ENCODE results near the gene CD164. TPM values are rescaled to one million over a fixed set of nuclear protein-coding genes. Genes with fewer than 3 reads are reported as not detected.

Gene CD164
- total RNA-seq (238 TPM), polyA plus RNA-seq (ENCODE audit: insufficient read depth in 1 of 8, insufficient read length in 8 of 8, low replicate concordance in 1 of 8) (100 to 1,000 TPM; 165 to 327 (median 247) TPM)
- long read RNA-seq, donor 1, full-length matches to known transcripts, result 43 of 43 reads
- long read RNA-seq, donor 1, partial matches to known transcripts, result 0 of 43 reads
- long read RNA-seq, donor 1, other reads (novel, unspliced or antisense), result 0 of 43 reads
- long read RNA-seq, donor 2, full-length matches to known transcripts, result 14 of 14 reads
- long read RNA-seq, donor 2, partial matches to known transcripts, result 0 of 14 reads
- long read RNA-seq, donor 2, other reads (novel, unspliced or antisense), result 0 of 14 reads
- long read RNA-seq, donor 3, full-length matches to known transcripts, result 83 of 114 reads
- long read RNA-seq, donor 3, partial matches to known transcripts, result 31 of 114 reads
- long read RNA-seq, donor 3, other reads (novel, unspliced or antisense), result 0 of 114 reads
- long read RNA-seq, donor 4, transcript CD164-202 (6 exons, 3,365 nt), result major isoform, 44 of 68 reads
- long read RNA-seq, donor 4, transcript CD164-209 (4 exons, 590 nt), result minor isoform, 13 of 68 reads
- long read RNA-seq, donor 4, transcript CD164-203 (5 exons, 2,936 nt), result minor isoform, 10 of 68 reads
- long read RNA-seq, donor 4, partial matches to known transcripts, result 0 of 68 reads
- long read RNA-seq, donor 4, other reads (novel, unspliced or antisense), result 0 of 68 reads
- long read RNA-seq, donor 5, full-length matches to known transcripts, result 250 of 255 reads
- long read RNA-seq, donor 5, partial matches to known transcripts, result 5 of 255 reads
- long read RNA-seq, donor 5, other reads (novel, unspliced or antisense), result 0 of 255 reads
- long read RNA-seq, donor 6, transcript CD164-206 (5 exons, 2,845 nt), result minor isoform, 5 of 122 reads
- long read RNA-seq, donor 6, transcript CD164-203 (5 exons, 2,936 nt), result minor isoform, 11 of 122 reads
- long read RNA-seq, donor 6, transcript CD164-209 (4 exons, 590 nt), result minor isoform, 5 of 122 reads
- long read RNA-seq, donor 6, transcript CD164-202 (6 exons, 3,365 nt), result major isoform, 99 of 122 reads
- long read RNA-seq, donor 6, partial matches to known transcripts, result 0 of 122 reads
- long read RNA-seq, donor 6, other reads (novel, unspliced or antisense), result 0 of 122 reads
- long read RNA-seq, donor 7, full-length matches to known transcripts, result 145 of 151 reads
- long read RNA-seq, donor 7, partial matches to known transcripts, result 6 of 151 reads
- long read RNA-seq, donor 7, other reads (novel, unspliced or antisense), result 0 of 151 reads
- long read RNA-seq, donor 8, transcript CD164-202 (6 exons, 3,365 nt), result major isoform, 93 of 112 reads
- long read RNA-seq, donor 8, transcript CD164-209 (4 exons, 590 nt), result minor isoform, 5 of 112 reads
- long read RNA-seq, donor 8, transcript CD164-203 (5 exons, 2,936 nt), result minor isoform, 11 of 112 reads
- long read RNA-seq, donor 8, partial matches to known transcripts, result 0 of 112 reads
- long read RNA-seq, donor 8, other reads (novel, unspliced or antisense), result 0 of 112 reads
- long read RNA-seq, donor 9, full-length matches to known transcripts, result 83 of 83 reads
- long read RNA-seq, donor 9, partial matches to known transcripts, result 0 of 83 reads
- long read RNA-seq, donor 9, other reads (novel, unspliced or antisense), result 0 of 83 reads
- long read RNA-seq, donor 10, full-length matches to known transcripts, result 158 of 158 reads
- long read RNA-seq, donor 10, partial matches to known transcripts, result 0 of 158 reads
- long read RNA-seq, donor 10, other reads (novel, unspliced or antisense), result 0 of 158 reads
- long read RNA-seq, donor 11, full-length matches to known transcripts, result 125 of 125 reads
- long read RNA-seq, donor 11, partial matches to known transcripts, result 0 of 125 reads
- long read RNA-seq, donor 11, other reads (novel, unspliced or antisense), result 0 of 125 reads

DNA sequence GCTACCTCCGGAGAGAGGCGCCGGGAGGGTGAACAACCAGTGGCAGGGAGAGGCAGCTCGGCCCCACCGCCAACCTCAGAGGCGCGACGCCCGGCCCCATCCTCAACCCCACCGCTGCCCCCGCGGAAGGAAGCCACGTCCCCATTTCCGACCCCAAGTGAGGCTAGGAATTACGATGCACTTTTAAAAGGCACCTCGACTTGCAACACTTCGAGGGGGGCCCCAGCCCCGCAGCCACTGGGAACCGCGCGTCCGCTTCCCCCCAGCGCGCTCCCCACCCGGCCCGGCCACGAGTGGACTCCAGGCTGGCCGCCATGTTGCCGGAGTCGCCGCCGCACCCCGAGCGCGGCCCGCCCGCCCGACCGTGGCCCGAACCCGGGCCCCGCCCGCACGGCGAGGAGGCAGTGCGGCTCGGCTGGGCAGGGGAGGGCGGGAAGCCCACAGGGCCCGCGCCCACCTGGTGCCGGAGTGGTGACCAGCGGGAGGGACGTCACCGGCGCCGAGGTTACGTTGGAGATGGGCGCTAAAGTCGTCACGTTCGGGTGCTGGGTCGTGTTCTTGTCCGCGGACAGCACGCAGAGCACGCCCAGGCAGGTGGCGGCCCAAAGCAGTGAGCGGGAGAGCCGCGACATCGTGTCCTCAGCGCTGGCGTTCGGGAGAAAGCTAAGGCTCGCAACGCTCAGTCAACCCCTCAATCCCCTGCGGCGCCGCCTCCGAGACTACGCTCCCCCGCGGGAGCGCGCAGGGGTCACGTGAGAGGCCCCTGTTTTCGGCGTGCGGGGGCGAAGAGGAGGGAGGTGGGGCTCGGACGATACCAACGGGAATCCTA lies at the start of gene CD164:
Gene CD164 (minus strand): TSS at position 721 of the 829 bp plus-strand sequence. CDS start 89 bp downstream, at position 632.
- no peaks in the 10 kb centered on the region for H3K9me3 ChIP-seq (replicated peaks; ENCODE audit: control insufficient read depth, low read depth, low read length)
- under 1% methylated on average over 93 of the region's 93 CpGs for WGBS (ENCODE audit: insufficient coverage)
- peaks cover 9% of the 10 kb centered on the region for H3K36me3 ChIP-seq (ENCODE audit: control insufficient read depth, insufficient read depth, low read length)
- peaks cover 9% of the 10 kb centered on the region for H3K4me1 ChIP-seq (ENCODE audit: control insufficient read depth, insufficient read depth, low read length)
- H3K4me3 ChIP-seq (ENCODE audit: low read length), result peak within 1 kb of the TSS; percentile 92
- DNase-seq, result peak; percentile 98
- H3K27me3 ChIP-seq (ENCODE audit: control insufficient read depth, insufficient read depth, low read length), result no peaks in the 10 kb centered on the region
- peak within 1 kb of the TSS; percentile 100 for H3K27ac ChIP-seq (ENCODE audit: low read length)

DNA sequence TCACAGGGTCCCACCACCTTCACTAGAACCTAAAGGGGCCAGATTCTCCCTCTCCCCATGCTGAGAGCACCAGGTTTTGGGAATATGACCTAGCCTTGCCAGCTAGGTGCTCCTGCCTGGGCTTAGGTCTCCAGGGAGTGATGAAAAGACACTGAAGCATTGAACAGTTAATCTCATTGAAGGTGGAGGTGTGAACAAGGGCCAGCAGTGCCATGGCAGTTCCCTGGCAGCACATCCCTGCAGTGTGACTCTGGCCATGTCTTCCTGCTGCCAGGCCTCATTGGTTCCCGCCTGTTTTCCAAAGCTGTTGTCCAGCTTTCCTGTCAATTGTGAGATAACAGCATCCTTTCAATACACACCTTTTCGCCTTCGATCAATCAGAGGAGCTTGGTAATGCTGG lies 47.2 kb upstream of the CD164 start:
- peaks cover 6% of the 10 kb centered on the region for H3K4me1 ChIP-seq (ENCODE audit: control insufficient read depth, insufficient read depth, low read length)
- peak overlapping the region; percentile 87 for H3K27ac ChIP-seq (ENCODE audit: low read length)
- DNase-seq, result no peak
- WGBS (ENCODE audit: insufficient coverage), result 95% methylated on average over 3 of the region's 3 CpGs
- H3K4me3 ChIP-seq (ENCODE audit: low read length), result no peak overlapping the region
- H3K36me3 ChIP-seq (ENCODE audit: control insufficient read depth, insufficient read depth, low read length), result no peaks in the 10 kb centered on the region
- H3K9me3 ChIP-seq (replicated peaks; ENCODE audit: control insufficient read depth, low read depth, low read length), result no peaks in the 10 kb centered on the region
- no peaks in the 10 kb centered on the region for H3K27me3 ChIP-seq (ENCODE audit: control insufficient read depth, insufficient read depth, low read length)

DNA sequence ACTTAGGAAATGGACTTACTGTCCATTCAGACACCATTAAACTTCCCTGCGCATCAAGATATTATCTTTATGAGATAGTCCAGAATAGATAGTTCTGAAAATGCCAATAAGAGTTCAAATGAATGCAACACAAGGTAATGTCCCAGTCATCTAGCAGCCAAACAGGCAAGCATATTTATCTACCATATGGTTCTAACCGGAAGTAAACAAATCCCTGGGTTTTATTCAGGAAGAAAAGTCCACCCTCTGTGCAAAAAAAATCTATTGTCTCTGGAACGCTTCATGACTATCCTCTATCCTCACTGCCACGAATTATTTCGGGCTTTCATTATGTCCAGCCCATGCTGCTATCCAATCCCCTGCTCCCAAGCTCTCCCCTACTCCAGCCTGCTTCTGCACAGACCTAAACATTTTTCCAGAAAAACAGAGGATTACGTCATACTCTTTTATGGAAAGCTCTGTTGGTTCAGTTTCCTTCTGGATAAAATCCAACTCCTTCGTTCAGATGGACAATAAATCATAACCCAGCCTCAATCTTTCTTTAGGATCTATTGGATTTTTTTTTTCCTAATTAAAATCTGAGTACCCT lies 46.7 kb upstream of the CD164 start:
- H3K27ac ChIP-seq (ENCODE audit: low read length), result peak overlapping the region; percentile 87
- peak; percentile 96 for DNase-seq
- no peaks in the 10 kb centered on the region for H3K27me3 ChIP-seq (ENCODE audit: control insufficient read depth, insufficient read depth, low read length)
- no peak overlapping the region for H3K4me3 ChIP-seq (ENCODE audit: low read length)
- WGBS (ENCODE audit: insufficient coverage), result 16% methylated on average over 3 of the region's 7 CpGs
- H3K9me3 ChIP-seq (replicated peaks; ENCODE audit: control insufficient read depth, low read depth, low read length), result no peaks in the 10 kb centered on the region
- H3K4me1 ChIP-seq (ENCODE audit: control insufficient read depth, insufficient read depth, low read length), result peaks cover 6% of the 10 kb centered on the region
- H3K36me3 ChIP-seq (ENCODE audit: control insufficient read depth, insufficient read depth, low read length), result no peaks in the 10 kb centered on the region

GRCh38 chr6:109424946-109425345 lies 42.7 kb upstream of the CD164 start:
- H3K27ac ChIP-seq (ENCODE audit: low read length), result no peak overlapping the region
- H3K27me3 ChIP-seq (ENCODE audit: control insufficient read depth, insufficient read depth, low read length), result no peaks in the 10 kb centered on the region
- H3K4me1 ChIP-seq (ENCODE audit: control insufficient read depth, insufficient read depth, low read length), result peaks cover 6% of the 10 kb centered on the region
- DNase-seq, result no peak
- H3K36me3 ChIP-seq (ENCODE audit: control insufficient read depth, insufficient read depth, low read length), result no peaks in the 10 kb centered on the region
- H3K9me3 ChIP-seq (replicated peaks; ENCODE audit: control insufficient read depth, low read depth, low read length), result no peaks in the 10 kb centered on the region
- no CpG with 5 or more reads among the region's 2 CpGs for WGBS (ENCODE audit: insufficient coverage)
- no peak overlapping the region for H3K4me3 ChIP-seq (ENCODE audit: low read length)

DNA sequence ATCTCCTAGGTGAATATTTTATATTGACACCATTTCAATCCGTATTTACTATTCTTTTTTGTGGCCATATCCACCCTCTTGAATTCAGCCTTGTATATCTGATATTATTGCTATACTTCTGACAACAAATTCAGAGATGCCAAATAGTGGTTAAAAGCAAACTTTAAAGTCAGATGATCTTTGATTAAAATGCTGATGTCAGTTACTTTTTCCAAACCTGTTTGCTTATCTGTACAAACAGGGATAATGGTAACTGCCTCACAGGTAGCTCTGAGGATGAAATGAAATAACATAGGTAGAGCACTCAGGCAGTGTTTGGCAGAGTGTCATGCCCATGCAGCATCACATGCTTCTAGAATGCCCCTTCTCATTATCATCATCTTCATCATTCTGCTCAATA lies 38.9 kb upstream of the CD164 start:
- no peak for DNase-seq
- H3K36me3 ChIP-seq (ENCODE audit: control insufficient read depth, insufficient read depth, low read length), result no peaks in the 10 kb centered on the region
- no peaks in the 10 kb centered on the region for H3K27me3 ChIP-seq (ENCODE audit: control insufficient read depth, insufficient read depth, low read length)
- WGBS (ENCODE audit: insufficient coverage), result no CpG with 5 or more reads among the region's 1 CpG
- no peaks in the 10 kb centered on the region for H3K9me3 ChIP-seq (replicated peaks; ENCODE audit: control insufficient read depth, low read depth, low read length)
- no peak overlapping the region for H3K27ac ChIP-seq (ENCODE audit: low read length)
- no peaks in the 10 kb centered on the region for H3K4me1 ChIP-seq (ENCODE audit: control insufficient read depth, insufficient read depth, low read length)
- H3K4me3 ChIP-seq (ENCODE audit: low read length), result no peak overlapping the region

DNA sequence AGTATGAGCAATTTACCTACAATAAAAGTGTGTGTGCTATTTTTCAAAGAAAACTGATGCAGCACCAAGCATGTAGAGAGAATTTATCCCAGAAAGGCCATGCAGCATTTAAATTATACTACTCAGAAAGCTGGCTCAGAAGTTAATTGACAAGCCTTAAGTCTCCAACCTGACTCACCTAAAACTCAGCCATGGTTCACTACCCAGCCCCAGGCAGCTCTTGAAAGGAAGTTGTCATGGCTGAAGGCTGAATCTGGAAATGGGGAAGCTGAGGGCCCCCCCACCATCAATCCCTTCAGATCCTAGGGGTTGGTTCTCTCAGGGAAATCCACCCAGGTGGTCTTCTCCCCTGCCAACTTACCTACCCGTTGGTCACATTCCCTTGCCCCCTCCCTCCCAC lies 38.5 kb upstream of the CD164 start:
- Histone ChIP-seq H3K36me3 (ENCODE audit: control insufficient read depth, insufficient read depth, low read length) (no peaks in the 10 kb centered on the region), H3K4me3 (ENCODE audit: low read length) (no peak overlapping the region), H3K27ac (ENCODE audit: low read length) (no peak overlapping the region), H3K4me1 (ENCODE audit: control insufficient read depth, insufficient read depth, low read length) (no peaks in the 10 kb centered on the region), H3K9me3 (replicated peaks; ENCODE audit: control insufficient read depth, low read depth, low read length) (no peaks in the 10 kb centered on the region), H3K27me3 (ENCODE audit: control insufficient read depth, insufficient read depth, low read length) (no peaks in the 10 kb centered on the region)
- no peak for DNase-seq
- WGBS (ENCODE audit: insufficient coverage), result 40% methylated on average over 1 of the region's 1 CpG

GRCh38 chr6:109417646-109418045 lies 35.4 kb upstream of the CD164 start:
- no peaks in the 10 kb centered on the region for H3K9me3 ChIP-seq (replicated peaks; ENCODE audit: control insufficient read depth, low read depth, low read length)

GRCh38 chr6:109411034-109411433 lies 28.8 kb upstream of the CD164 start:
- DNase-seq, result no peak
- WGBS (ENCODE audit: insufficient coverage), result no CpG with 5 or more reads among the region's 2 CpGs
- no peak overlapping the region for H3K4me3 ChIP-seq (ENCODE audit: low read length)
- no peak overlapping the region for H3K27ac ChIP-seq (ENCODE audit: low read length)
- no peaks in the 10 kb centered on the region for H3K9me3 ChIP-seq (replicated peaks; ENCODE audit: control insufficient read depth, low read depth, low read length)
- H3K4me1 ChIP-seq (ENCODE audit: control insufficient read depth, insufficient read depth, low read length), result no peaks in the 10 kb centered on the region
- no peaks in the 10 kb centered on the region for H3K27me3 ChIP-seq (ENCODE audit: control insufficient read depth, insufficient read depth, low read length)
- H3K36me3 ChIP-seq (ENCODE audit: control insufficient read depth, insufficient read depth, low read length), result no peaks in the 10 kb centered on the region

More at GRCh38 chr6:109417646-109418045, 35.4 kb upstream of the CD164 start:
- Histone ChIP-seq H3K4me3 (ENCODE audit: low read length) (no peak overlapping the region), H3K27ac (ENCODE audit: low read length) (no peak overlapping the region), H3K4me1 (ENCODE audit: control insufficient read depth, insufficient read depth, low read length) (no peaks in the 10 kb centered on the region), H3K36me3 (ENCODE audit: control insufficient read depth, insufficient read depth, low read length) (no peaks in the 10 kb centered on the region), H3K27me3 (ENCODE audit: control insufficient read depth, insufficient read depth, low read length) (no peaks in the 10 kb centered on the region)
- no peak for DNase-seq
- WGBS (ENCODE audit: insufficient coverage), result 89% methylated on average over 4 of the region's 4 CpGs
